GM12878 (cell line): ENCODE data around the gene ADGRG2.

Experiments
- DPF2 ChIP-seq: fragments of 450-650 bp; IDR thresholded peaks from 2 replicates; pipeline ENCODE4 v1.6.1; 2017; ENCODE audit warnings: mild to moderate bottlenecking
- EZH2 ChIP-seq: IDR thresholded peaks from 2 replicates; pipeline ENCODE4 v1.6.1; 2012; ENCODE audit warnings: low read depth, mild to moderate bottlenecking, control low read depth, inconsistent platforms, low read length, borderline replicate concordance; ENCODE audit not compliant: control insufficient read depth
- POLR2A ChIP-seq: IDR thresholded peaks from 2 replicates; pipeline ENCODE4 v1.6.1; 2011; ENCODE audit warnings: low read depth, mild to moderate bottlenecking, low read length
- RCOR1 ChIP-seq: conservative IDR thresholded peaks from 2 replicates; pipeline ENCODE4 v1.6.1; 2012; ENCODE audit warnings: low read depth, low read length, improper control_type of control experiment
- SIN3A ChIP-seq: IDR thresholded peaks from 2 replicates; pipeline ENCODE4 v1.6.1; 2012; ENCODE audit warnings: low read depth, low read length, improper control_type of control experiment
- SUZ12 ChIP-seq: fragments of 200-600 bp; sonication (generic); IDR thresholded peaks from one replicate; pipeline ENCODE4 v1.6.1; 2018; ENCODE audit warnings: antibody characterized with exemption, mild to moderate bottlenecking; ENCODE audit not compliant: unreplicated experiment
- ZBED1 ChIP-seq: IDR thresholded peaks from 2 replicates; pipeline ENCODE4 v1.6.1; 2016; ENCODE audit warnings: borderline replicate concordance
- TF ChIP-seq, protein P1 (sequence below): IDR thresholded peaks from 2 replicates; pipeline ENCODE4 v1.6.1; 2012; ENCODE audit warnings: mild to moderate bottlenecking, low read depth, low read length
- TF ChIP-seq, protein P2 (sequence below), 3 experiments: IDR thresholded peaks in 2 of 3; conservative IDR thresholded peaks in 1 of 3; 2 replicates each; pipeline ENCODE4 v1.5.1; 2011; ENCODE audit warnings: low read depth in 3 of 3, low read length in 3 of 3, mild to moderate bottlenecking in 3 of 3, control low read depth in 2 of 3, moderate library complexity in 2 of 3, inconsistent platforms in 1 of 3, mixed read lengths in 1 of 3; ENCODE audit not compliant: control insufficient read depth in 2 of 3, insufficient read depth in 1 of 3; ENCODE audit errors: extremely low read depth in 1 of 3
- TF ChIP-seq, protein P3 (sequence below): IDR thresholded peaks from 2 replicates; pipeline ENCODE4 v1.6.1; 2012; ENCODE audit warnings: low read length, inconsistent platforms

DNA sequence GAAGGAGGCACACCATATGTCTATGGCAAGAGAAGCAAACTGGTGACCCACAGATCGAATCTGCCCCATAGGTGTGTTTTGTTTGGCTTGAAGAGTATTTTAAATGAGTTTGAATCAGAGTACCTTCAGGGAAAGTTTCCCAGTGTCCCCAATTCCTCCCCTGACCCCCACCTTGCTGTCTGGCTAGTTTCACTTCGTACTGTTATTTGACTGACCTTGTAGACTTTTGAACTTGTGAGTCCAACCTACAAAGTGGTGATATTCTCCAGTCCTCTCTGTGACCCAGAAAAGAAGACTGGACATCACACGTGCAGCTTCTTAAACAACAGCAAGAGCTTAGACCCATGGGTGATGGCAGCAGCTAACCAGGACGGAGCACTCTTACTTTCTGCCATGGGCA is 177.8 kb downstream of the ADGRG2 start:
- no peak for TF ChIP-seq ZBED1
- TF ChIP-seq, protein P1, sequence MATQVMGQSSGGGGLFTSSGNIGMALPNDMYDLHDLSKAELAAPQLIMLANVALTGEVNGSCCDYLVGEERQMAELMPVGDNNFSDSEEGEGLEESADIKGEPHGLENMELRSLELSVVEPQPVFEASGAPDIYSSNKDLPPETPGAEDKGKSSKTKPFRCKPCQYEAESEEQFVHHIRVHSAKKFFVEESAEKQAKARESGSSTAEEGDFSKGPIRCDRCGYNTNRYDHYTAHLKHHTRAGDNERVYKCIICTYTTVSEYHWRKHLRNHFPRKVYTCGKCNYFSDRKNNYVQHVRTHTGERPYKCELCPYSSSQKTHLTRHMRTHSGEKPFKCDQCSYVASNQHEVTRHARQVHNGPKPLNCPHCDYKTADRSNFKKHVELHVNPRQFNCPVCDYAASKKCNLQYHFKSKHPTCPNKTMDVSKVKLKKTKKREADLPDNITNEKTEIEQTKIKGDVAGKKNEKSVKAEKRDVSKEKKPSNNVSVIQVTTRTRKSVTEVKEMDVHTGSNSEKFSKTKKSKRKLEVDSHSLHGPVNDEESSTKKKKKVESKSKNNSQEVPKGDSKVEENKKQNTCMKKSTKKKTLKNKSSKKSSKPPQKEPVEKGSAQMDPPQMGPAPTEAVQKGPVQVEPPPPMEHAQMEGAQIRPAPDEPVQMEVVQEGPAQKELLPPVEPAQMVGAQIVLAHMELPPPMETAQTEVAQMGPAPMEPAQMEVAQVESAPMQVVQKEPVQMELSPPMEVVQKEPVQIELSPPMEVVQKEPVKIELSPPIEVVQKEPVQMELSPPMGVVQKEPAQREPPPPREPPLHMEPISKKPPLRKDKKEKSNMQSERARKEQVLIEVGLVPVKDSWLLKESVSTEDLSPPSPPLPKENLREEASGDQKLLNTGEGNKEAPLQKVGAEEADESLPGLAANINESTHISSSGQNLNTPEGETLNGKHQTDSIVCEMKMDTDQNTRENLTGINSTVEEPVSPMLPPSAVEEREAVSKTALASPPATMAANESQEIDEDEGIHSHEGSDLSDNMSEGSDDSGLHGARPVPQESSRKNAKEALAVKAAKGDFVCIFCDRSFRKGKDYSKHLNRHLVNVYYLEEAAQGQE = no peak
- no peak for TF ChIP-seq SIN3A
- TF ChIP-seq POLR2A = no peak
- TF ChIP-seq, protein P2, sequence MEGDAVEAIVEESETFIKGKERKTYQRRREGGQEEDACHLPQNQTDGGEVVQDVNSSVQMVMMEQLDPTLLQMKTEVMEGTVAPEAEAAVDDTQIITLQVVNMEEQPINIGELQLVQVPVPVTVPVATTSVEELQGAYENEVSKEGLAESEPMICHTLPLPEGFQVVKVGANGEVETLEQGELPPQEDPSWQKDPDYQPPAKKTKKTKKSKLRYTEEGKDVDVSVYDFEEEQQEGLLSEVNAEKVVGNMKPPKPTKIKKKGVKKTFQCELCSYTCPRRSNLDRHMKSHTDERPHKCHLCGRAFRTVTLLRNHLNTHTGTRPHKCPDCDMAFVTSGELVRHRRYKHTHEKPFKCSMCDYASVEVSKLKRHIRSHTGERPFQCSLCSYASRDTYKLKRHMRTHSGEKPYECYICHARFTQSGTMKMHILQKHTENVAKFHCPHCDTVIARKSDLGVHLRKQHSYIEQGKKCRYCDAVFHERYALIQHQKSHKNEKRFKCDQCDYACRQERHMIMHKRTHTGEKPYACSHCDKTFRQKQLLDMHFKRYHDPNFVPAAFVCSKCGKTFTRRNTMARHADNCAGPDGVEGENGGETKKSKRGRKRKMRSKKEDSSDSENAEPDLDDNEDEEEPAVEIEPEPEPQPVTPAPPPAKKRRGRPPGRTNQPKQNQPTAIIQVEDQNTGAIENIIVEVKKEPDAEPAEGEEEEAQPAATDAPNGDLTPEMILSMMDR (IDR thresholded peaks at IDR 0.05 in 2 of 3, conservative IDR thresholded peaks at IDR 0.05 in 1 of 3; ENCODE audit: control insufficient read depth in 2 of 3, extremely low read depth in 1 of 3, insufficient read depth in 1 of 3, low read depth in 3 of 3, low read length in 3 of 3) = no peak
- TF ChIP-seq SUZ12 = no peak
- no peak for TF ChIP-seq DPF2
- no peak for TF ChIP-seq RCOR1
- TF ChIP-seq, protein P3, sequence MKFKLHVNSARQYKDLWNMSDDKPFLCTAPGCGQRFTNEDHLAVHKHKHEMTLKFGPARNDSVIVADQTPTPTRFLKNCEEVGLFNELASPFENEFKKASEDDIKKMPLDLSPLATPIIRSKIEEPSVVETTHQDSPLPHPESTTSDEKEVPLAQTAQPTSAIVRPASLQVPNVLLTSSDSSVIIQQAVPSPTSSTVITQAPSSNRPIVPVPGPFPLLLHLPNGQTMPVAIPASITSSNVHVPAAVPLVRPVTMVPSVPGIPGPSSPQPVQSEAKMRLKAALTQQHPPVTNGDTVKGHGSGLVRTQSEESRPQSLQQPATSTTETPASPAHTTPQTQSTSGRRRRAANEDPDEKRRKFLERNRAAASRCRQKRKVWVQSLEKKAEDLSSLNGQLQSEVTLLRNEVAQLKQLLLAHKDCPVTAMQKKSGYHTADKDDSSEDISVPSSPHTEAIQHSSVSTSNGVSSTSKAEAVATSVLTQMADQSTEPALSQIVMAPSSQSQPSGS = no peak
- TF ChIP-seq EZH2 = no peak
